H1 (cell line): ENCODE measurements around the gene MRTFA.

Source experiments
- EP300 ChIP-seq, 2 experiments: IDR thresholded peaks; 1 replicate in 1 of 2; 2 replicates in 1 of 2; pipeline ENCODE4 v1.6.1; 2011 to 2012; ENCODE audit warnings: low read depth in 2 of 2, low read length in 2 of 2, mild to moderate bottlenecking in 2 of 2, borderline replicate concordance in 1 of 2, inconsistent platforms in 1 of 2, moderate library complexity in 1 of 2
- GABPA ChIP-seq: IDR thresholded peaks from 2 replicates; pipeline ENCODE4 v1.6.1; 2011; ENCODE audit warnings: mild to moderate bottlenecking, low read length, moderate library complexity, borderline replicate concordance; ENCODE audit not compliant: insufficient read depth
- HDAC2 ChIP-seq, 2 experiments: fragments of 300-600 bp in 1 of 2; sonication (generic) in 1 of 2; IDR thresholded peaks; 2 replicates each; pipeline ENCODE4 v1.6.1; 2011 to 2012; ENCODE audit warnings: low read depth in 2 of 2, low read length in 2 of 2, mild to moderate bottlenecking in 2 of 2, moderate library complexity in 2 of 2, borderline replicate concordance in 1 of 2, inconsistent platforms in 1 of 2
- POLR2A ChIP-seq, 2 experiments: IDR thresholded peaks; 1 replicate in 1 of 2; 2 replicates in 1 of 2; pipeline ENCODE4 v1.6.1; 2011; ENCODE audit warnings: low read depth in 2 of 2, low read length in 2 of 2, mild to moderate bottlenecking in 2 of 2; ENCODE audit errors: control extremely low read depth in 1 of 2
- RXRA ChIP-seq: IDR thresholded peaks from 2 replicates; pipeline ENCODE4 v1.6.1; 2011; ENCODE audit warnings: low read depth, mild to moderate bottlenecking, low read length, moderate library complexity; ENCODE audit not compliant: insufficient read depth
- SIX5 ChIP-seq: IDR thresholded peaks from 2 replicates; pipeline ENCODE4 v1.6.1; 2011; ENCODE audit warnings: mild to moderate bottlenecking, low read depth, low read length
- SUZ12 ChIP-seq: fragments of 200-600 bp; sonication (generic); IDR thresholded peaks from 2 replicates; pipeline ENCODE4 v1.6.1; 2012; ENCODE audit warnings: mild to moderate bottlenecking, inconsistent platforms, low read length, moderate library complexity, mixed read lengths
- TAF1 ChIP-seq: IDR thresholded peaks from 2 replicates; pipeline ENCODE4 v1.6.1; 2011; ENCODE audit warnings: mild to moderate bottlenecking, low read depth, low read length
- TCF12 ChIP-seq: IDR thresholded peaks from 2 replicates; pipeline ENCODE4 v1.6.1; 2011; ENCODE audit warnings: low read depth, mild to moderate bottlenecking, low read length
- TF ChIP-seq, protein P1 (sequence below), 3 experiments: IDR thresholded peaks; 1 replicate in 2 of 3; 2 replicates in 1 of 3; pipeline versions ENCODE4 v1.5.1 to v1.6.1; 2011; ENCODE audit warnings: low read length in 3 of 3, mild to moderate bottlenecking in 3 of 3, inconsistent platforms in 2 of 3, low read depth in 1 of 3, moderate library complexity in 1 of 3; ENCODE audit not compliant: insufficient read depth in 1 of 3; ENCODE audit errors: control extremely low read depth in 1 of 3
- TF ChIP-seq, protein P2 (sequence below): IDR thresholded peaks from 2 replicates; pipeline ENCODE4 v1.6.1; 2011; ENCODE audit warnings: low read length, improper control_type of control experiment

- TF ChIP-seq SIX5 (no peak), SUZ12 (no peak), EP300 (IDR thresholded peaks at IDR 0.05; ENCODE audit: borderline replicate concordance in 1 of 2, low read depth in 2 of 2, low read length in 2 of 2) (no peak), GABPA (no peak), TCF12 (no peak), RXRA (no peak), HDAC2 (IDR thresholded peaks at IDR 0.05; ENCODE audit: borderline replicate concordance in 1 of 2, low read depth in 2 of 2, low read length in 2 of 2) (no peak), POLR2A (IDR thresholded peaks at IDR 0.05; ENCODE audit: control extremely low read depth in 1 of 2, low read depth in 2 of 2, low read length in 2 of 2) (no peak), TAF1 (no peak)
- TF ChIP-seq, protein P1, sequence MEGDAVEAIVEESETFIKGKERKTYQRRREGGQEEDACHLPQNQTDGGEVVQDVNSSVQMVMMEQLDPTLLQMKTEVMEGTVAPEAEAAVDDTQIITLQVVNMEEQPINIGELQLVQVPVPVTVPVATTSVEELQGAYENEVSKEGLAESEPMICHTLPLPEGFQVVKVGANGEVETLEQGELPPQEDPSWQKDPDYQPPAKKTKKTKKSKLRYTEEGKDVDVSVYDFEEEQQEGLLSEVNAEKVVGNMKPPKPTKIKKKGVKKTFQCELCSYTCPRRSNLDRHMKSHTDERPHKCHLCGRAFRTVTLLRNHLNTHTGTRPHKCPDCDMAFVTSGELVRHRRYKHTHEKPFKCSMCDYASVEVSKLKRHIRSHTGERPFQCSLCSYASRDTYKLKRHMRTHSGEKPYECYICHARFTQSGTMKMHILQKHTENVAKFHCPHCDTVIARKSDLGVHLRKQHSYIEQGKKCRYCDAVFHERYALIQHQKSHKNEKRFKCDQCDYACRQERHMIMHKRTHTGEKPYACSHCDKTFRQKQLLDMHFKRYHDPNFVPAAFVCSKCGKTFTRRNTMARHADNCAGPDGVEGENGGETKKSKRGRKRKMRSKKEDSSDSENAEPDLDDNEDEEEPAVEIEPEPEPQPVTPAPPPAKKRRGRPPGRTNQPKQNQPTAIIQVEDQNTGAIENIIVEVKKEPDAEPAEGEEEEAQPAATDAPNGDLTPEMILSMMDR (IDR thresholded peaks at IDR 0.05; ENCODE audit: control extremely low read depth in 1 of 3, insufficient read depth in 1 of 3, low read depth in 1 of 3, low read length in 3 of 3) = no peak
- TF ChIP-seq, protein P2, sequence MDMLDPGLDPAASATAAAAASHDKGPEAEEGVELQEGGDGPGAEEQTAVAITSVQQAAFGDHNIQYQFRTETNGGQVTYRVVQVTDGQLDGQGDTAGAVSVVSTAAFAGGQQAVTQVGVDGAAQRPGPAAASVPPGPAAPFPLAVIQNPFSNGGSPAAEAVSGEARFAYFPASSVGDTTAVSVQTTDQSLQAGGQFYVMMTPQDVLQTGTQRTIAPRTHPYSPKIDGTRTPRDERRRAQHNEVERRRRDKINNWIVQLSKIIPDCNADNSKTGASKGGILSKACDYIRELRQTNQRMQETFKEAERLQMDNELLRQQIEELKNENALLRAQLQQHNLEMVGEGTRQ = no peak
Observed at GRCh38 chr22:40388231-40388630, 248.3 kb downstream of the MRTFA start.
